ENCODE data around the gene LIN7B.

GRCh38 chr19:49109051-49109450, 5.1 kb upstream of the LIN7B start:
- no peak for TF ChIP-seq POLR2AphosphoS5 (IDR thresholded peaks at IDR 0.05; ENCODE audit: low read depth, low read length)
- no peak for TF ChIP-seq POU2F2 (IDR thresholded peaks at IDR 0.05; ENCODE audit: low read depth, low read length)
- TF ChIP-seq POLR2A (IDR thresholded peaks at IDR 0.05; ENCODE audit: low read depth, low read length), result no peak; the same call in 1 of the 2 replicates
- no peak for TF ChIP-seq TAF1 (IDR thresholded peaks at IDR 0.05; ENCODE audit: low read depth, low read length)
- no peak for TF ChIP-seq SPI1 (IDR thresholded peaks at IDR 0.05; ENCODE audit: low read depth, low read length)

All from GM12891 (cell line).